ACHN (cell line): ENCODE data around the gene LRP6.
"Not testable (repeated sequence)": the region's sequence is repeated elsewhere in the genome, so short reads cannot be mapped to it uniquely, and the experiment has no call there.

Source experiments
- DNase-seq: peaks from one replicate; pipeline ENCODE4 v3.0.0-alpha.2; 2015
- in situ Hi-C: cut with HindIII; loops from 2 replicates; pipeline ENCODE4 v1.10.0; 2017; ENCODE audit warnings: low sequenced_read_pairs, low pct_ligation_motif_present, low pct_unique_long_range_greater_than_20kb

LRP6 gene

GRCh38 chr12:12266873-12267741 is at the start of gene LRP6:
TSS of gene LRP6 (minus strand) at chr12:12267044. CDS start at chr12:12266735, 309 bp downstream.
- in situ Hi-C loops: no loop called here
- peak; percentile 97 for DNase-seq

- in situ Hi-C loops: no loop called here
Observed at GRCh38 chr12:12315838-12316237, 49.0 kb upstream of the LRP6 start.

GRCh38 chr12:12310695-12311094 is 43.9 kb upstream of the LRP6 start:
- in situ Hi-C loops, DNase-seq: not testable (repeated sequence)

More at GRCh38 chr12:12315838-12316237, 49.0 kb upstream of the LRP6 start:
- DNase-seq: no peak

- no peak for DNase-seq
- in situ Hi-C loops: no loop called here
Observed at GRCh38 chr12:12305568-12306300, 38.9 kb upstream of the LRP6 start.

- in situ Hi-C loops: no loop called here
- DNase-seq: no peak
Observed at GRCh38 chr12:12302976-12303375, 36.1 kb upstream of the LRP6 start.

- no peak for DNase-seq
- in situ Hi-C loops: no loop called here
Observed at GRCh38 chr12:12301122-12301521, 34.3 kb upstream of the LRP6 start.

GRCh38 chr12:12297201-12297830 is 30.5 kb upstream of the LRP6 start:
- no peak for DNase-seq
- in situ Hi-C loops: no loop called here

- in situ Hi-C loops: no loop called here
- DNase-seq: no peak
Observed at GRCh38 chr12:12294215-12295005, 27.6 kb upstream of the LRP6 start.

GRCh38 chr12:12290206-12290605 is 23.4 kb upstream of the LRP6 start:
- in situ Hi-C loops: no loop called here
- no peak for DNase-seq

- in situ Hi-C loops: no loop called here
- no peak for DNase-seq
Observed at GRCh38 chr12:12286441-12286840, 19.6 kb upstream of the LRP6 start.

GRCh38 chr12:12282761-12283425 is 16.0 kb upstream of the LRP6 start:
- peak; percentile 35 for DNase-seq
- in situ Hi-C loops: no loop called here

GRCh38 chr12:12282202-12282601 is 15.4 kb upstream of the LRP6 start:
- DNase-seq: no peak
- in situ Hi-C loops: no loop called here

- no peak for DNase-seq
- in situ Hi-C loops: no loop called here
Observed at GRCh38 chr12:12281134-12281533, 14.3 kb upstream of the LRP6 start.

GRCh38 chr12:12278899-12279298 is 12.1 kb upstream of the LRP6 start:
- in situ Hi-C loops: no loop called here
- no peak for DNase-seq

- DNase-seq: no peak
- in situ Hi-C loops: no loop called here
Observed at GRCh38 chr12:12275874-12276273, 9.0 kb upstream of the LRP6 start.

GRCh38 chr12:12273291-12273957 is 6.6 kb upstream of the LRP6 start:
- in situ Hi-C loops: no loop called here
- no peak for DNase-seq

GRCh38 chr12:12272869-12273268 is 6.0 kb upstream of the LRP6 start:
- DNase-seq: no peak
- in situ Hi-C loops: no loop called here

- in situ Hi-C loops: no loop called here
- no peak for DNase-seq
Observed at GRCh38 chr12:12270226-12270625, 3.4 kb upstream of the LRP6 start.
